HepG2 (cell line): ENCODE measurements around the gene MRPL14. TPM values are rescaled to one million over a fixed set of nuclear protein-coding genes. Genes with fewer than 3 reads are reported as not detected.

ENCODE experiments used
- CBFB ChIP-seq: sonication (generic); formaldehyde crosslinking; IDR thresholded peaks from 2 replicates; pipeline ENCODE4 v1.4.0; 2020; ENCODE audit warnings: missing genetic modification reagents
- FLYWCH1 ChIP-seq: sonication (generic); formaldehyde crosslinking; IDR thresholded peaks from 2 replicates; pipeline ENCODE4 v1.8.1; 2023; ENCODE audit warnings: mild to moderate bottlenecking, missing genetic modification reagents
- FOXP1 ChIP-seq, 2 experiments: fragments of 450-650 bp in 1 of 2; IDR thresholded peaks; 2 replicates each; pipeline ENCODE4 v1.6.1; 2017 to 2018; ENCODE audit warnings: antibody characterized with exemption in 1 of 2
- GMEB2 ChIP-seq: IDR thresholded peaks from 2 replicates; pipeline ENCODE4 v1.6.1; 2016; ENCODE audit warnings: missing biosample characterization, missing genetic modification reagents, low read depth
- HMG20A ChIP-seq: IDR thresholded peaks from 2 replicates; pipeline ENCODE4 v1.6.1; 2016; ENCODE audit warnings: borderline replicate concordance
- HNF1A ChIP-seq, 2 experiments: sonication (generic) in 1 of 2; formaldehyde crosslinking in 1 of 2; IDR thresholded peaks; 2 replicates each; pipeline versions ENCODE4 v1.4.0 to v1.6.1; 2016 to 2020; ENCODE audit warnings: borderline replicate concordance in 1 of 2, low read depth in 1 of 2, mild to moderate bottlenecking in 1 of 2, missing genetic modification reagents in 1 of 2
- IKZF4 ChIP-seq: sonication (generic); formaldehyde crosslinking; IDR thresholded peaks from 2 replicates; pipeline ENCODE4 v1.5.1; 2020; ENCODE audit warnings: borderline replicate concordance, mild to moderate bottlenecking, low read depth, missing genetic modification reagents; ENCODE audit errors: not compliant biosample characterization
- MED13 ChIP-seq: sonication (generic); formaldehyde crosslinking; IDR thresholded peaks from 2 replicates; pipeline ENCODE4 v1.5.0; 2020; ENCODE audit warnings: missing genetic modification reagents
- NKX3-1 ChIP-seq: sonication (generic); formaldehyde crosslinking; IDR thresholded peaks from 2 replicates; pipeline ENCODE4 v1.5.0; 2020; ENCODE audit warnings: missing genetic modification reagents
- NONO ChIP-seq, 2 experiments: fragments of 450-650 bp in 1 of 2; sonication (generic) in 1 of 2; formaldehyde crosslinking in 1 of 2; IDR thresholded peaks in 1 of 2; conservative IDR thresholded peaks in 1 of 2; 2 replicates each; pipeline versions ENCODE4 v1.6.1 to v1.8.0; 2017 to 2022; ENCODE audit warnings: mild to moderate bottlenecking in 1 of 2, missing genetic modification reagents in 1 of 2, moderate library complexity in 1 of 2
- PAWR ChIP-seq: sonication (generic); formaldehyde crosslinking; IDR thresholded peaks from 2 replicates; pipeline ENCODE4 v1.4.0; 2020; ENCODE audit warnings: missing genetic modification reagents, mild to moderate bottlenecking, borderline replicate concordance
- POGZ ChIP-seq: sonication (generic); formaldehyde crosslinking; IDR thresholded peaks from 2 replicates; pipeline ENCODE4 v1.4.0; 2020; ENCODE audit warnings: mild to moderate bottlenecking, missing genetic modification reagents
- POLR2G ChIP-seq: fragments of 200-400 bp; formaldehyde crosslinking; IDR thresholded peaks from 2 replicates; pipeline ENCODE4 v1.6.1; 2018; ENCODE audit warnings: mild to moderate bottlenecking, low read depth, low read length, moderate library complexity
- RBM39 ChIP-seq: fragments of 200-400 bp; formaldehyde crosslinking; IDR thresholded peaks from one replicate; pipeline ENCODE4 v1.6.1; 2018; ENCODE audit warnings: antibody characterized with exemption, mild to moderate bottlenecking, low read depth, low read length; ENCODE audit not compliant: poor library complexity, severe bottlenecking
- SMARCC2 ChIP-seq: fragments of 450-650 bp; IDR thresholded peaks from 2 replicates; pipeline ENCODE4 v1.6.1; 2017; ENCODE audit warnings: antibody characterized with exemption, mild to moderate bottlenecking
- SSRP1 ChIP-seq: IDR thresholded peaks from 2 replicates; pipeline ENCODE4 v1.6.1; 2016; ENCODE audit warnings: control low read depth
- TEF ChIP-seq: sonication (generic); formaldehyde crosslinking; IDR thresholded peaks from 2 replicates; pipeline ENCODE4 v1.5.0; 2020; ENCODE audit warnings: missing genetic modification reagents
- TP53 ChIP-seq: sonication (generic); formaldehyde crosslinking; conservative IDR thresholded peaks from 2 replicates; pipeline ENCODE4 v1.4.0; 2020; ENCODE audit warnings: missing genetic modification reagents
- ZFAT ChIP-seq: sonication (generic); formaldehyde crosslinking; conservative IDR thresholded peaks from 2 replicates; pipeline ENCODE4 v1.8.1; 2023; ENCODE audit warnings: missing genetic modification reagents, inconsistent platforms
- ZNF20 ChIP-seq: sonication (generic); formaldehyde crosslinking; IDR thresholded peaks from 2 replicates; pipeline ENCODE4 v1.4.0; 2020; ENCODE audit warnings: mild to moderate bottlenecking, moderate library complexity, missing genetic modification reagents
- ZNF296 ChIP-seq: sonication (generic); formaldehyde crosslinking; conservative IDR thresholded peaks from 2 replicates; pipeline ENCODE4 v1.5.0; 2020; ENCODE audit warnings: mild to moderate bottlenecking, missing genetic modification reagents
- ZNF589 ChIP-seq: sonication (generic); formaldehyde crosslinking; conservative IDR thresholded peaks from 2 replicates; pipeline ENCODE4 v1.8.0; 2022; ENCODE audit warnings: mild to moderate bottlenecking, moderate library complexity, missing genetic modification reagents
- ZNF737 ChIP-seq: sonication (generic); formaldehyde crosslinking; IDR thresholded peaks from 2 replicates; pipeline ENCODE4 v1.5.0; 2020; ENCODE audit warnings: missing genetic modification reagents, mild to moderate bottlenecking, borderline replicate concordance
- ZNF879 ChIP-seq: sonication (generic); formaldehyde crosslinking; IDR thresholded peaks from 2 replicates; pipeline ENCODE4 v1.8.1; 2023; ENCODE audit warnings: missing genetic modification reagents
- polyA plus RNA-seq, 8 experiments: library from polyadenylated mRNA; depleted of rRNA in 3 of 8; stranded (reverse) in 7 of 8; unstranded in 1 of 8; fragments of >200 nt; fragmentation: Illumina TruSeq in 4 of 8; extraction: Trizol in 4 of 8; gene quantifications; 2 replicates each; pipeline versions ENCODE4 v1.2.1 to v1.2.3, GENCODE V29; 2011 to 2016; ENCODE audit warnings: low read depth in 4 of 8, missing spikeins in 1 of 8, mixed read lengths in 1 of 8; ENCODE audit not compliant: insufficient read depth in 1 of 8
- total RNA-seq, 5 experiments: library from RNA; depleted of rRNA; stranded (reverse); fragments of >200 nt; fragmentation: Illumina TruSeq; extraction: Trizol; gene quantifications; 2 replicates each; pipeline ENCODE4 v1.2.3, GENCODE V29; 2016; ENCODE audit warnings: low read depth in 1 of 5
- TF ChIP-seq, protein P1 (sequence below): sonication (generic); formaldehyde crosslinking; IDR thresholded peaks from 2 replicates; pipeline ENCODE4 v1.4.0; 2020; ENCODE audit warnings: mild to moderate bottlenecking, missing genetic modification reagents

MRPL14 gene
- total and polyA plus RNA-seq, 2 of the 13 experiments (the other 11 are each of a cell fraction or from before 2014, with no cell fraction given) = 157 to 178 TPM

DNA sequence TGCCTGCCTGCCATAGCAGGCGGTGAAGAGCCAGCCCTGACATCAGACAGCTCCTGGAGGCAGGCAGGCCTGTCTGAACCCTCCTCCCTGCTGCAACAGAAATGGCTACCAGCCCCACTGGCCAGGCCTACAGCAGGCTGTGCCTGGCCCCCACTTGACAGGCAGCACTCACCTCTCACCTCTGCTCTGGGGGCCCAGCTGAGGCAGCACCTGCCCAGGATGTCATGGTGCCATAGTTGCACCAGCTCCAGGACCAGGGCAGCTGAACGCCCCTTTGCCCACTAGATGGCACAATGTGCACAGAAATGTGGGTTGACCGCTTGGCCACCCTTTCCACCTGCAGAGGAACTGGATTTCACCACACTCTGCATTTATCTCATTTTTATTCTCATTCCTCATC is 30.6 kb downstream of the MRPL14 start (continued):
- TF ChIP-seq TP53 (CRISPR knock-in tag) = no peak
- peak; percentile 86; the same call in 1 of the 2 replicates for TF ChIP-seq SSRP1 (CRISPR knock-in tag)
- TF ChIP-seq NKX3-1 = no peak
- no peak for TF ChIP-seq MED13 (CRISPR knock-in tag)
- TF ChIP-seq ZNF879 (CRISPR knock-in tag) = no peak
- no peak for TF ChIP-seq NONO (IDR thresholded peaks at IDR 0.05)
- TF ChIP-seq NONO (CRISPR knock-in tag; conservative IDR thresholded peaks at IDR 0.05) = peak; percentile 70
- no peak for TF ChIP-seq HNF1A (IDR thresholded peaks at IDR 0.05; ENCODE audit: low read depth)
- 0 out of 2 replicates have a peak, but pooled peaks have one; percentile 46 for TF ChIP-seq HNF1A (CRISPR knock-in tag; IDR thresholded peaks at IDR 0.05; ENCODE audit: borderline replicate concordance)
- TF ChIP-seq, protein P1, sequence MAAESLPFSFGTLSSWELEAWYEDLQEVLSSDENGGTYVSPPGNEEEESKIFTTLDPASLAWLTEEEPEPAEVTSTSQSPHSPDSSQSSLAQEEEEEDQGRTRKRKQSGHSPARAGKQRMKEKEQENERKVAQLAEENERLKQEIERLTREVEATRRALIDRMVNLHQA (CRISPR knock-in tag) = no peak
- 0 out of 2 replicates have a peak, but pooled peaks have one; percentile 19 for TF ChIP-seq CBFB (CRISPR knock-in tag)
- TF ChIP-seq ZNF20 (CRISPR knock-in tag) = no peak
- no peak for TF ChIP-seq HMG20A (CRISPR knock-in tag)
- TF ChIP-seq IKZF4 (CRISPR knock-in tag) = no peak
- no peak for TF ChIP-seq POGZ (CRISPR knock-in tag)
- TF ChIP-seq ZNF296 (CRISPR knock-in tag) = no peak
- no peak for TF ChIP-seq RBM39
- no peak for TF ChIP-seq GMEB2 (CRISPR knock-in tag)
- TF ChIP-seq ZNF737 (CRISPR knock-in tag) = no peak
- TF ChIP-seq FLYWCH1 (CRISPR knock-in tag) = no peak
- TF ChIP-seq ZFAT (CRISPR knock-in tag) = no peak
- TF ChIP-seq PAWR (CRISPR knock-in tag) = 0 out of 2 replicates have a peak, but pooled peaks have one; percentile 69
- no peak for TF ChIP-seq ZNF589 (CRISPR knock-in tag)
- TF ChIP-seq FOXP1 (IDR thresholded peaks at IDR 0.05) = no peak
- no peak for TF ChIP-seq FOXP1 (CRISPR knock-in tag; IDR thresholded peaks at IDR 0.05)
- no peak for TF ChIP-seq SMARCC2
- TF ChIP-seq POLR2G = peak; percentile 32; the same call in 1 of the 2 replicates
- no peak for TF ChIP-seq TEF (CRISPR knock-in tag)
